Progenitor cell of endocrine pancreas (in vitro differentiated cells): Measurements from ENCODE around the gene SLC12A1. TPM values are rescaled to one million over a fixed set of nuclear protein-coding genes. Genes with fewer than 3 reads are reported as not detected.
"Not testable (repeated sequence)": the region's sequence is repeated elsewhere in the genome, so short reads cannot be mapped to it uniquely, and the experiment has no call there.

ENCODE experiments used
- DNase-seq: peaks from one replicate; pipeline ENCODE4 v3.0.0; 2021; ENCODE audit warnings: low spot score; ENCODE audit not compliant: unreplicated experiment
- H3K27ac Mint-ChIP-seq: 2 replicates; pipeline ENCODE4 v1.8.0; 2021; ENCODE audit warnings: mild to moderate bottlenecking, moderate library complexity, mixed read lengths
- H3K27me3 Mint-ChIP-seq: 2 replicates; pipeline ENCODE4 v1.8.0; 2021; ENCODE audit warnings: mixed read lengths
- H3K36me3 Mint-ChIP-seq: 2 replicates; pipeline ENCODE4 v1.8.0; 2022; ENCODE audit warnings: mixed read lengths; ENCODE audit not compliant: insufficient read depth
- H3K4me1 Mint-ChIP-seq: 2 replicates; pipeline ENCODE4 v1.8.0; 2021; ENCODE audit warnings: low read depth, mixed read lengths
- H3K4me3 Mint-ChIP-seq: 2 replicates; pipeline ENCODE4 v1.8.0; 2021; ENCODE audit warnings: low read depth, mild to moderate bottlenecking, moderate library complexity, mixed read lengths
- H3K9me3 Mint-ChIP-seq: 2 replicates; pipeline ENCODE4 v1.8.0; 2021; ENCODE audit warnings: low read depth, mixed read lengths
- CTCF ChIP-seq: fragments of 200-600 bp; sonication (generic); IDR thresholded peaks from one replicate; pipeline ENCODE4 v1.5.0; 2021; ENCODE audit warnings: antibody characterized with exemption, mild to moderate bottlenecking; ENCODE audit not compliant: unreplicated experiment
- total RNA-seq: library from RNA; stranded (reverse); gene quantifications from 2 replicates; pipeline ENCODE4 v1.2.1, GENCODE V29; 2021

SLC12A1 gene
- total RNA-seq, 1 donor from 2014 or later = not detected

DNA sequence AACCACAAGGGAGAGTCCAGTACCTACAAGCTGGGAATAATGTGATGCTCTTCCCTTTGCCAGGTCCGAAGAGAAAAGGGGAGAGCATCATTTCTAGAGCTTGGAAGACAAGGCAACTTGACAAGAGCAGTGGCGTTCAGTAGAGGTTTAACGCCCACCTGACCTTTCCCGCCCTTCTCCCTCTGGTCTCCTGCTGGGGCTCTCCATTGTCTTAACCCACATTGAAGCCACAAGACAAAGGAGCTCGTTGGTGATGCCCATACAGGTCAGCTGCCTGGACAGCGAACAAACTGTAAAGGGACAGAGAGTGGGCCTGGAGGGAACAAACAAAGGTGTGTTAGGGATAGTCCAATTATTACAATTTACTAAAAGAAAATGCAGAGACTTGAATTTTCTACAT is 112.0 kb downstream of the SLC12A1 start:
- H3K27ac Mint-ChIP-seq = no peak overlapping the region
- no peaks in the 10 kb centered on the region for H3K9me3 Mint-ChIP-seq
- DNase-seq = no peak
- no peaks in the 10 kb centered on the region for H3K27me3 Mint-ChIP-seq
- TF ChIP-seq CTCF = no peak
- H3K4me1 Mint-ChIP-seq = peaks cover 4% of the 10 kb centered on the region
- H3K36me3 Mint-ChIP-seq = no peaks in the 10 kb centered on the region
- no peak overlapping the region for H3K4me3 Mint-ChIP-seq

DNA sequence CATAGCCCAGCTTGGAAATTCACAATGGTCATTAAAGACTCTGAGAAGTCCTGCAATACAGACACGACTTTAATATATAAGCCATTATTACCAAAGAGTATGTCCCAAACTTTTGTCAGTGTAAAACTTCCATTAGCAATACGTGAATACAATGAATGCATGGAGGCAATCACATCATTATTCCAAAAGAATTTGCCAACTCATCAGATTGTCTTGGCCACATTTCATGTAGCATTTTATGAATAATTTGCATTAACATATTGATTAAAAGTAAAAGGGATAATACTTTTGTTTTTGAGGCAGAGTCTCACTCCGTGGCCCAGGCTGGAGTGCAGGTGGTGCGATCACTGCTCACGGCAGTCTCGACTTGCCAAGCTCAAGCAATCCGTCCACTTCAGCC is 117.2 kb downstream of the SLC12A1 start:
- no peaks in the 10 kb centered on the region for H3K36me3 Mint-ChIP-seq
- no peak for TF ChIP-seq CTCF
- H3K4me1 Mint-ChIP-seq = peaks cover 8% of the 10 kb centered on the region
- H3K9me3 Mint-ChIP-seq = no peaks in the 10 kb centered on the region
- H3K27me3 Mint-ChIP-seq = no peaks in the 10 kb centered on the region
- H3K27ac Mint-ChIP-seq = no peak overlapping the region
- H3K4me3 Mint-ChIP-seq = no peak overlapping the region
- no peak for DNase-seq

GRCh38 chr15:48324949-48325348 is 118.8 kb downstream of the SLC12A1 start:
- no peak overlapping the region for H3K4me3 Mint-ChIP-seq
- H3K27ac Mint-ChIP-seq = no peak overlapping the region
- H3K36me3 Mint-ChIP-seq = no peaks in the 10 kb centered on the region
- H3K27me3 Mint-ChIP-seq = no peaks in the 10 kb centered on the region
- TF ChIP-seq CTCF = no peak
- H3K4me1 Mint-ChIP-seq = peaks cover 9% of the 10 kb centered on the region
- no peaks in the 10 kb centered on the region for H3K9me3 Mint-ChIP-seq
- DNase-seq = no peak

- H3K4me1 Mint-ChIP-seq = peaks cover 14% of the 10 kb centered on the region
- TF ChIP-seq CTCF = no peak
- no peaks in the 10 kb centered on the region for H3K9me3 Mint-ChIP-seq
- no peak overlapping the region for H3K27ac Mint-ChIP-seq
- H3K27me3 Mint-ChIP-seq = no peaks in the 10 kb centered on the region
- DNase-seq = no peak
- H3K36me3 Mint-ChIP-seq = no peaks in the 10 kb centered on the region
- H3K4me3 Mint-ChIP-seq = no peak overlapping the region
Measured at GRCh38 chr15:48325400-48325799, 119.3 kb downstream of the SLC12A1 start.

DNA sequence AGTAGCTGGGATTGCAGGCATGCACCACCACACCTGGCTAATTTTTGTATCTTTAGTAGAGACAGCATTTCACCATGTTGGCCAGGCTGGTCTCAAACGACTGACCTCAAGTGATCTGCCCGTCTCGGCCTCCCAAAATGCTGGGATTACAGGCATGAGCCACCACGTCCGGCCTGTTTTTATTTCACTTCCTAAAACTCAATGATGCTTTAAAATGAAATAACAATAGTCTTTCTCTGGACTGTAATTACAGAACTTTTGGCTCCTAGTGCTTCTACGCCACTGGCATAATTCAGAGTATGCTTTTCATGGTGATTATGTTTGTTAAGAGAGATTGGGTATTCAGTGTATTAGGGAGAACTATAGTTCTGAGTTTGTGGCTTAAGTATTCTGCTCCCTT is 120.1 kb downstream of the SLC12A1 start:
- not testable (repeated sequence) for DNase-seq, H3K36me3 Mint-ChIP-seq, H3K27me3 Mint-ChIP-seq, H3K9me3 Mint-ChIP-seq, H3K27ac Mint-ChIP-seq, H3K4me3 Mint-ChIP-seq
- H3K4me1 Mint-ChIP-seq = peaks cover 14% of the 10 kb centered on the region

- no peak for TF ChIP-seq CTCF
- Mint-ChIP-seq H3K4me3 (peak overlapping the region; percentile 98), H3K9me3 (no peaks in the 10 kb centered on the region), H3K4me1 (peaks cover 20% of the 10 kb centered on the region), H3K27me3 (no peaks in the 10 kb centered on the region), H3K36me3 (peaks cover 4% of the 10 kb centered on the region), H3K27ac (peak overlapping the region; percentile 98)
- DNase-seq = no peak
Measured at GRCh38 chr15:48330105-48330785, 124.1 kb downstream of the SLC12A1 start.
